ENCODE data around the gene TSNAXIP1.
A peak's percentile ranks its signal among the peaks of the same experiment; 100 is the strongest.
"Not testable (repeated sequence)": the region's sequence is repeated elsewhere in the genome, so short reads cannot be mapped to it uniquely, and the experiment has no call there.

The TSNAXIP1 gene

DNA sequence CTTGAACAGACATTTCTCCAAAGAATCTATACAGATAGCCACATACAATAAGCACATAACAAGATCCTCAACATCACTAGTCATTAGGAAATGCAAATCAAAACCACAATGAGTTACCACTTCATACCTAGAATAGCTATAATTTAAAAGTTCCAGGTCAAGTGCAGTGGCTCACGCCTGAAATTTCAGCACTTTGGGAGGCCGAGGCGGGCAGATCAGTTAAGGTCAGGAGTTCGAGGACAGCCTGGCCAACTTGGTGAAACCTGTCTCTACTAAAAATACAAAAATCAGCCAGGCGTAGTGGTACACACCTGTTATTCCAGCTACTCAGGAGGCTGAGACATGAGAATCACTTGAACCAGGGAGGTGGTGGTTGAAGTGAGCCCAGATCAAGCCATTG, 20.2 kb upstream of the TSNAXIP1 start:
- no peak for DNase-seq

DNA sequence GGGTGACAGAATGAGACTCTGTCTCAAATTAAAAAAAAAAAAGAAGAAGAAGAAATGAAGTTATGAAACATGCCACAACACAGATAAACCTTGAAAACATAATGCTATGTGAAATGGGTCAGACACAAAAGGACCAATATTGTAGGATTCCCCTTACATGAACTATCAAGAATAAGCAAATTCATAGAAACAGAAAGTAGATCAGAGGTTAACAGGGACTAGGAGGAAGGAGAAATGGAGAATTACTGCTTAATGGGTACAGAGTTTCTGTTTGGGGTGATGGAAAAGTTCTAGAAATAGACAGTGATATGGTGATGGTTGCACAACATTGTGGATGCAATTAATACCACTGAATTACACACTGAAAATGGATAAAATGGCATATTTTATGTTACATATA, 16.6 kb upstream of the TSNAXIP1 start:
- DNase-seq = no peak

DNA sequence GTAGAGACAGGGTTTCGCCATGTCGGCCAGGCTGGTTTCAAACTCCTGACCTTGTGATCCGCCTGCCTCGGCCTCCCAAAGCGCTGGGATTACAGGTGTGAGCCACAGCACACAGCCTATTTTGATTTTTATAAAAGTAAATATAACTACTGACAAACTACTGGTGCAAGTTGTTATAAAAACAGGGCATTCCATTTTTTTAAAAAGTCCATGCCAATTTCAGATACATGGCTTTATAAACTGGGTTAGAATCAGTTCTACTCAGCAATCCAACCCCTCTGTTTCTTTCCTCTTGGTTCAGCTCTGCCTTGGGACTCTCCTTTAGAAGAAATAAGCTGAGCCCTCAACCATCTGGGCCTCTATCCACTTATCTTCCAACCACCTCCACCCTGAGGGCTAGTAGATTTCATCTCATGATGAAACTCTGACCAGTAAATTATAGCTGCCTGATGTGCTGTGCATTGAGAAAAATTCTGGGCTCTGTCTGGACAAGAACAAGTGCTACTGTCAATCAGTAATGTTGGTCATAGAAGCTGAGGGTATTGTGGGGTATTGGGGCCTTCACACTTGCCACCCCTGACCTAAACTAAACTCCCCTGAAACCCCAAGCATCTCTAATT, 10.5 kb upstream of the TSNAXIP1 start:
- no peak for DNase-seq

DNA sequence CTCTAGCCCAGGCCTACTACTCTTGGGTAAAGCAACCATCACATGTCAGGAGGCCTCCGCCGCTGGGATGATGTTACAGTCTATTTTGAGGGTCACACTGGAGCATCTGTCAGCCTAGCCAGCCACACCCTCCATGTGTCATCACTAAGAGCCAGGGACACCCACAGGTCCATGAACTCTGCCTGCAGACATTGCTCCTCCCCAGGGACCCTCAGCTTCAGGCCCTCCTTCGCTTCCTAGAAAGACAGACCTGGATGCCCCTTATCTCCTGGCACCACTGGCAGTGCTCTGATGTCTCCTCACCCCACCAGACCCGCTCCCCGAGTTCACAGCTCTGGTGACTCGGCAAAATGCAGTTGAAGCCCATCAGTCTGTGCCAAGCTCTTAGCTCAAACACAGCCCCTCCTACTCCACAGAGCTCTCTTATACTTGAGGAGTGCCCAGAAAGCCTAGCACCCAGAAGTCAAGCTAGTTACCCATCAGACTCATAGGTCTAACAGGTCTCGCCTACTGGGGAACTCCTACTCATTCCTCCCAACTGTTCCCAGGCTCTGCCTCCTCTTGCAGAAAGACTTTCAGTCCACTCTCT, 6.3 kb upstream of the TSNAXIP1 start:
- no peak for DNase-seq

DNA sequence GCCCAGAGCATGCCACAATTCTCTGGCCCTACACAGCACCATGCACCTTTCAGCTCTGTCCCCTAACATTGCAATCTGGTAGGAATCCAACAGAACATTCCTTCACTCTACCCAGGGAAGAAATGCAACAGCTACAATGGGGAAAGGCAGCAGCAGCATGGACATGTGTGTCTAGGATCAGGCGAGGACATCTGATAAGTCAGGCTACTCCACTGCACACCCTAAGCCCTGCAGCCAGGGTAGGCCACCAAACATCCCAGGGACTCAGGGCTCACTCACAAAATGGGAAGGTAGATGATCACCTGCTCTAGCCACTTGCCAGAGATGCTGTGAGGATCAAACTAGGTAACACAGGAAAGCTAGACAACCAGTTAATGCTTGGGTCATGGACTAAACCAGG, 5.4 kb upstream of the TSNAXIP1 start:
- no peak for DNase-seq

DNA sequence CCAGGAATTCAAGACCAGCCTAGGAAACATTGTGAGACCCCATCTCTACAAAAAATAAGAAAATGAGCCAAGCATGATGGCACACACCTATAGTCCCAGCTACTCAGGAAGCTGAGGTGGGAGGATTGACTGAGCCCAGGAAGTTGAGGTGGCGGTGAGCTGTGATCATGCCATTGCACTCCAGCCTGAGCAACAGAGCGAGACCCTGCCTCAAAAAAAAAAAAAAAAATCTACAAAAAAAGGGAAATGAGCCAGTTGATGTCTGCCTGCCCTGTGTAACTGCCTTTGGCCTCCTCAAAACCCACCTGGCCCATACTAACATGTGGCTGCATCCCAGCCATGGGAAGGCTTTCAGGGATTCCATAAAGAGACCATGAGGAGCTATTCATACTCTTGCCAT, 4.8 kb upstream of the TSNAXIP1 start:
- DNase-seq = peak; percentile 43

DNA sequence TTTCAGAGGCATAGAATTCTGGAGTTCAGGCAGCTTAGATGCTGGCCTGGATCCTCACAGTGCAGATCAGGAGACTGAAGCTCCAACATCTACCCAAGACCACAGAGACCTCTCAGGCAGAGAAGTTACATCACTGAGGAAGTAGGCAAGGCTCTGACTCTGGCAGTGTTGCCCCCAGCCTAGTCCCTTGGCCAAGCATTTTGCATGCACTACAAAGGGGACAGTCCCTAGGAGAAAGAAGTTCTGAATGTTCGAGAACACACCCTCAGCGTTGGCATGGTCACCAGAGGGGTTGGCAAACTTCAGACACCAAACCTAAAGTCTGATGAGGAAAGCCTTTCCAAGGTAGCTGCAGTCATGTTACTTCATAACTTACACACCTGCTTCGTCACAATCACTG, 2.8 kb upstream of the TSNAXIP1 start:
- DNase-seq = no peak

DNA sequence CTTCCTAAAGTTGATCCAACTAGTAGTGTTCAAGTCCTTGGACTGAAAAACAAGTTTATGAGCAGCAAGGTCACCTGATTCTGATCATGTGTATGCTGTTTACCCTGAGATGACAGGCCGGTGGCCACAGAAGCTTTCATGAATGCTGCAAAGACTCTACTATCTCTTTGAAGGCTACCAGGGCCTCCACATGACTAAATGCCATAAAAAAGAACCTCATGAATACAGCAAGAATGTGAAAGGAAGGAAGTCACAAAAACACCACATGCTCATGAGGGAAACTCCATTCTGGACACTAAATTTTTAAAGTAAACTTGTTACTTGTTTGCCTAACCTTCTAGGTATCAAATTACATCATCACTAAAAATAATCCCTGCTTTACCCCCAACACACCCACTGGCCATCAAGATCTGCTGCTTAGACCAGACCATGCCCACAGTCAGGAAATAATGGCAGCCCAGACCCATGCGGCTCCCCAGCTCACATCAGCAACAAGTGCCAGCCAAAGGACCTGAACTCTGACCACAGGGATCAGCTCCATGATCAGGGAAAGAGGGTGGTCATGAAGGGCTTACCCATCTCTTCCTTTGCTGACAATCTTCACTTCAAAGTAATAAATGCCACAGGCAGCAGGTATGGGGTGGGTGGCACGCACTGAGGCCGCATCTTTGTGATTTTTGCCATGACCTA, 1.7 kb upstream of the TSNAXIP1 start:
- DNase-seq = no peak

DNA sequence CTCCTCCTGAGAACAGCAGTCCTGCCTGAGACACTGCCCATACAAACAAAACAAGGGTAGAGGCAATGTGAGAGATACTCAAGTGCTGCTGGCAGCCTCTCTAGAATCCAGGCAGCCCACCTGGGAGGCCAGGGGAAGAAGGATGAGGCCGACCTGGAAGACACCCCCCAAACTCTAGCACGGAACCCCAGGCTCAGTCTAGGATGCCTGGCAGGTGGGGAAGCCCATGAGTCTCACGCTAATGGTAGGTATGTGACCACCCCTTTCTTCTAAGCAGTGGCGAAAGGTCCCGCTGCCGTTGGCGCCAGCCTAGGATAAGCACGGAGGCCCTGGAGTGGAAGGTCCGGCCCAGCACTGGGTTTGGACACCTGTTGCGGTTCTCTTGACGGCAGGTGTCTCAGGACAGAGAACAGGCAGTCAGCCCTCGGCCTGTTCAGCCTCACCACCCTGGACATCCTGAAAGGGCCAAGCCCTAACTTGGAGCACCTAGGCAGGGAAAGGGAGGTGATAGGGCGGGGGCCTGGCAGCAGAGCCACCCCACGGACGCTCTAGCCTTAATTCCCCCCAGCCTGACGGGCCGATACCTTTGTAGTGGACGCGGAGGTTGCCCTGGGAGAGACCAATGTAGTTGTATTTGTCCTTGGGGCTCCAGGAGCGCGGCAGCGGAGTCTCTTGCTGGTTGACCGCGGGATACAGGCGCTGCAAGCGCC, 816 bp upstream of the TSNAXIP1 start:
- DNase-seq = no peak

DNA sequence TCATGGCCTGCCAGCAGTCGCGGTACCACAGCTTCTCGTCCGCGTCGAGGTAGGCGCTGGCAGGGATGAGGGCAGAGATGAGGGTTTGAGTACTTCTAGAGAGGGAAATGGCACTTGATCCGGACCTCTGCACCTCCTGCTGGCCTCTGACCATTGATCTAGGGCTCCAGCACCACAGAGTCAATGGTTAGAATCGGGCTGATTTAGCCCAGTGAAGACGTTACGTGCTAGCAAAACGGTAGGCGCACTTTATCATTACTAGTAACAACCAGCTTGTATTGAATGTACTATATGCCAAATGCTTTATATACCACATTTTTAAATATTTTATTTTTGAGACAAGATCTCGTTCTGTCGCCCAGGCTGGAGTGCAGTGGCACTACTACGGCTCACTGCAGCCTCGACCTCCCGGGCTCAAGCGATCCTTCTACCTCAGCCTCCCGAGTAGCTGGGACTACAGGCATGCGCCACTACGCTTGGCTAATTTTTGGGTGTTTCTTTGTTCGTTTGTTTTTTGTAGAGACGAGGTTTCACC, 526 bp downstream of the TSNAXIP1 start:
- DNase-seq = no peak

DNA sequence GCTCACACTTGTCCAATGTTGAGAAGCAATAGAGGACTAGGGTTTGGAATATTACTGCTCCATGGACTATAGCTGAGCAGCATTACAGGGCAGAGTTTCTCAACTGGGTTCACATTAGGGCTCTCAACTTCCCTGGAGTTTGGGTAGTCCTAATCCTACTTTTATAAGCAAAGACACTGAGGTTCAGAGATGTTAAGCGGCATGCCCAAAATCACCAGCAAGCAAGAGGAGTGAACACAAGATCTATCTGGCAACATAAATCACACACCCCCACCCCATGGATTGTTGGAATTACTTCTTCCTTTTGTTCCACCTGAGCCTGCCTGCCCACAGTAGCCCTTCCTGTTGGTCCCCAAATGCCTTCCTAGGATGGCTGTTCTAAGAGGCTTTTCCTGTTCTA, 5.2 kb downstream of the TSNAXIP1 start:
- DNase-seq = no peak

DNA sequence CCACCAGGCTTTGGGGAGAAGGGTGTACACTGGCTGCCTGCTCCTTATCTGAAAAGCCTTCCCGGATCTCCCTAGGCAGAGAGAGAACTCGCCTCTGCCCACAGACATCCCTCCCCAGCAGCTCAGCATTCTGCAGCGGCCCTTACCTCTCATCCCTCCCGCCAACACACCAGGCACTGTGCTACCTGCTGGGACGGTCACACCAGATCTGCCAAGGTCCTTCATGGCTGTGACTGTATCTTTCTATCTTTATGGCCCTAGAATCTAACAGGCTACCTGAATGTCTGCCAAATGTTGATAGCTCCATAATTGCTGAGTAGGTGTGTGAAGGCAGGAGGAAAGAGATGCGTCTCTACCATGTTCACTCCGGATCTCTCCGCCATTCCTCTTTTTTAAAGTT, 7.9 kb downstream of the TSNAXIP1 start:
- DNase-seq = no peak

DNA sequence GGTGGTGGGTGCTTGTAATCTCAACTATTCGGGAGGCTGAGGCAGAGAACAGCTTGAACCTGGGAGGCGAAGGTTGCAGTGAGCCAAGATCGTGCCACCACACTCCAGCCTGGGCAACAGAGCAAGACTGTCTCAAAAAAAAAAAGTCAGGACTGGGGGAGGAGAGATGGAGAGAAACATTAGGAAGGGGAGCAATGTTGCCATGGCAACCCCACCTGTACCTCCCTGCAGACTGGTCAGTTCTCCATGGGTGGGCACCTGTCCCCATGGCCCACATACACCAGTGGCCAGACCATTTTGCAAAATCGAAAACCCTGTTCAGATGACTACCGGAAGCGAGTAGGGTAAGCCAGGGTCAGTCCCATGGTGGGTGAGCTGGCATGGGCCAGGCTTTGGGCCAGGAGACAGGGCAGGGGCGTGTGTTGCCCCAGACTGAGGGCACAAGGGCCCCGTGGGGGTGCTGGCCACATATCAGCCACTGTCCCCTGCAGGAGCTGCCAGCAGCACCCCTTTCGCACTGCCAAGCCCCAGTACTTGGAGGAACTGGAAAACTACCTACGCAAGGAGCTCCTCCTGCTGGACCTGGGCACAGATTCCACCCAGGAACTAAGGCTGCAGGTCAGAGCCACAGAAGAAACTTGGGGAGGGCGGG, 14.0 kb downstream of the TSNAXIP1 start:
- no peak for DNase-seq

DNA sequence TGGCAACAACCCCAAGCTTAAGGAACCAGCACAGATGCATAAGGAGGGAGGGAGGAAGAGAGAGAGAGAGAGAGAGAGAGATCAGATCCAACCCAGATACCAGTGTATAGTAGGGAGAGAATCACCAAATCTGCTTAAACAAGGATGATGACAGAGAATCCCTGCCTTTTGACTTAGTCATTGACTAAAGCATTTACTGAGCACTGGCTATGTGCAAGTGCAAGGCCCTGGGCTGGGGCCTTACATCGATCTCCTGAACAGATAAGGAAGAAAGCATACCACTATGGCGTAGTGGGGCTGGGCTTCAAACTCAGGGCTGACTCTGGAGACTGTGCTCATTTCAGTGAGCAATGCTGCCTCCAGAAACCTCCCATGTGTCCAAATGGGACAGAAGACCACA, 15.8 kb downstream of the TSNAXIP1 start:
- DNase-seq = no peak

DNA sequence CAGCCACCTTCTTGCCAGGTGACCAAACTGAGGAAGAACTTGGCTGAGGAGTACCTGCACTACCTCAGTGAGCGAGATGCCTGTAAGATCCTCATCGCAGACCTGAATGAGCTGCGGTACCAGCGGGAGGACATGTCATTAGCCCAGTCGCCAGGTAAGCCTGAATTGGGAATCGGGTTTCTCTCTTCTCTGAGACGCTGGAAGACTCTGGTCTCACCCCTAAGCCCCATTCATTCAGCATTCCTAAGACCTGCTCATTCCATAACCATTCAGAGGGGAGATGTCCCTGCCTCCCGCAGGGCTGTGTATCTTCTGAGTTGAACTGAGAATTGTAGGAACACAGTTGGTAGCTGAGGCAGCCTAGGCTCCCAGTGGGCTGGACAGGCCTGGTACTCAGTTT, 18.4 kb downstream of the TSNAXIP1 start:
- DNase-seq = no peak

DNA sequence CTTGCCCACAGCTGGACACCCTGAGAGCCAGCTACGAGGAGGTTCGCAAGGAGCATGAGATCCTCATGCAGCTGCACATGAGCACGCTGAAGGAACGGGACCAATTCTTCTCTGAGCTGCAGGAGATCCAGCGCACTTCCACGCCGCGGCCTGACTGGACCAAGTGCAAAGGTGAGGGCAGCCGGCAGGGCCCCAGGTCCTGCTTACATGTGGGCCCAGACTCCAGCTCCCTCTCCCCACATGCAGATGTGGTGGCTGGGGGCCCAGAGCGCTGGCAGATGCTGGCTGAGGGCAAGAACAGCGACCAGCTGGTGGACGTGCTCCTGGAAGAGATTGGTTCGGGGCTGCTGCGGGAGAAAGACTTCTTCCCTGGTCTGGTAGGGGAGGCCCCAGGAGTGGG, 19.2 kb downstream of the TSNAXIP1 start:
- DNase-seq = no peak

DNA sequence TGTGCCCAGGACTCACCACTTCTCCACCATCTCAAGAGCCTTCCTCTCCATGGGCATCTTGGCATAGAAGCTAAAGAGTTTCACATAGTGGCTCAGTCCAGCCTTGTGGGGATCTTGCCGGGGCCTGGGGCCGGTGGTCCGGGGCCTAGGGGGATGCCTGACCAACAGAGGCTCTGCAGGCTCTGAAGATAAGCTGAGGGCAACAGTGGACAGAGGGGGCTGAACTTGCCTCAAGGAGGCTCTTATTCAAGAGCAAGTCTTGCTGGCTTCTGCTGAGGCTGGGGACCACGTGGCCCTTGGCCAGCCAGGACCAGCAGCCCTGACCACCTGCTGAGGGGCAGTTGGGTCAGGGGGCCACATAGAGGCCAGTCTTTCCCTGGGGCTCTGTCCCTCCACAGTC, 22.0 kb downstream of the TSNAXIP1 start:
- no peak for DNase-seq

DNA sequence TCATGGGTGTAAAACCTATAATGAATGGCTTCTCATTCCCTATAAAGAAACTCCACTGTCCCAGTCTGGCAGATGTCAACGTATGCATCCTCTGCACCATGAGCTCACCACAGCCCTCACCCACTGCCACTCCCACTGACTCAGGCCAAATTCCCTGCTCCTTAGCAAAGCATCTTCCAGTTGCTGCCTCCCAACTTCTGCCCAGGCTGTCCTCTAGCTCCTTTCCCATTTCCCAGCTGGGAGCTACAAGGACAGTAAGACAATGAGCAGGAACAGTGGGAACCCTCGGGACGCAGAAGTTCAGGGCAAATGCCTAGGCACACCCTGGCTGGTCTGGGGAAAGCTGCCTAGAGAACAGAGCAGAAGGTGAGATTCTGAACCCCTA, 26.3 kb downstream of the TSNAXIP1 start:
- peak; percentile 23 for DNase-seq

DNA sequence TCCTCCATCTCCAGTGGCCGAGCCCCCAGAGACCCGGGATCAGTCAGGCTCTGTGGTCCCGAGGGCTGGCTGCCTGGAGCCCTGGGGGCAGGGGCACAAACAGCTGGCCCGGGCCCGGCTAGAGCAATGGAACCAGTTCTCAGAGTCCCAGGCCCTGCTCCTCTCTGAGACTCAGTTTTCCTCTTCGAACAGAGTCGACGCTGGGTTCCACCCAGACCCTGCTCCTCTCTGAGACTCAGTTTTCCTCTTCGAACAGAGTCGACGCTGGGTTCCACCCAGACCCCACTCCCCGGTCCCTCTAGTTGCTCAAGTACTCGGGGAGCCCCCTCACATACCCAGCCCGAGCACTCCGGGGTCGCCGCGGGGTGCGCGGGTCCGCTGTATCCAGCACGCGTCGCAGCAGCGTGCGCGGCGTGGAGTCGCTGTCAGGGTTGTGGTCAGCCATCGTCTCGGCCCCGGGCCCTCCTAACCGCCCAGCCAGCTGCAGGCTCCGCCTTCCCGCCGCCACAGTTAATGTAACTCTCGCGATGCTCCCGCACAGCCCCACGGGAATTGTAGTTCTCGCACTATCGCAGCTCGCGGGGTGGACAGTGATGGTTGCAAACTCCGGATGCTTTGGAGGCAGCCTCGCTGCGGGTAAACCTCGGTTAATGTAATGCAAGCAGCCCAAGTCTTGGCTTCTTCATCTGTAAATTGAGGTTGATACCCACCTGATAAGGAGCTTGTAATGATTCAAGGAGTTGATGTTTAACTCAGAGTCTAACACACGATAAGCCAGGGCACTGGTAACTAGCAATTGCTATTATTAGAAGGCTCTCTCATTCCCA, 26.9 kb downstream of the TSNAXIP1 start:
- DNase-seq = peak; percentile 96

DNA sequence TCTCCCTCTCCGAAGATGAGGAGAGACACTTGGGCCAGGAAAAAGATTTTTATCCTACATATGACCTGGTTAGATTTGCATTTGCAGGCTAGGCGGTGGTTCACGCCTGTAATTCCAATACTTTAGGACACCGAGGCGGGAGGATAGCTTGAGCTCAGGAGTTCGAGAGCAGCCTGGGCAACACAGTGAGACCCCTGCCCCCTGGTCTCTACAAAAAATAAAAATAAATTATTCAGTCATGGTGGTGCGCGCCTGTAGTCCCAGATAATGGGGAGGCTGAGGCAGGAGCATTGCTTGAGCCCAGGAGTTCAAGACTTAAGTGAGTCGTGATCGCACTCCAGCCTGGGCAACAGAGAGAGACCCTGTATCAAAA, 27.5 kb downstream of the TSNAXIP1 start:
- no peak for DNase-seq

DNA sequence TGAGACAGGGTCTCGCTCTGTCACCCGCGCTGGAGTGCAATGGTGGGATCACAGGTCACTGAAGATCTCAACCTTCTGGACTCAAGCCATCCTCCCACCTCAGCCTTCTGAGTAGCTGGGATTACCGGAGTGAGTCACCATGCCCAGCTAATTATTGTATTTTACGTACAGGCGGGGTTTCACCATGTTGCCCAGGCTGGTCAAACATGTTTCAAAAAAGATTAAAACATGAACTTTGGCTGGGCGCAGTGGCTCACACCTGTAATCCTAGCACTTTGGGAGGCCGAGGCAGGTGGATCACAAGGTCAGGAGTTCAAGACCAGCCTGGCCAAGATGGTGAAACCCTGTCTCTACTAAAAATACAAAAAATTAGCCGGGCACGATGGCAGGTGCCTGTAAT, 30.5 kb downstream of the TSNAXIP1 start:
- DNase-seq = not testable (repeated sequence)

DNA sequence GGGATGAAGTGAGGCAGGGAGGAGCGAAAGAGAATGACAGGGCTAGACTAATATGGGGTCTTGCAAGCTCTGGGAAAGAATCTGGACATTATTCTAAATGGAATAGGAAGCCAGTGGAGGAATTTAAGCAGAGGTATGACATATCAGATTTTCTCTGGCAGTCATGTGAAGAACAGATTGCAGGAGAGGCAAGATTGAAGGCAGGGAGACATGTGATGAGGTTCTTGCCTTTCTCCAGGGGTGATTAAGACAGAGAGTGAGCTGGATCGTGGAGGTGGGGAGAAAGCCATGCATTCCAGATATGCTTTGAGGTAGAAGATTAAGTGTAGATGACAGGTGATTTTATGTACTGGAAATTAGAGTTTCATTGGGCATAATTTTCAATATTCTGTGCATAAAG, 31.1 kb downstream of the TSNAXIP1 start:
- no peak for DNase-seq

Measured in stimulated activated CD4-positive, alpha-beta T cell treated with anti-CD3 and anti-CD28 coated beads, Interleukin-15, amount 100 ng/mL, for 24 hours (primary cell).